Trophoblast cell (in vitro differentiated cells and primary cell): Measurements from ENCODE around the gene MYL2.

Experiments used
- DNase-seq, 2 donors: peaks; one replicate each; pipeline ENCODE4 v3.0.0-alpha.2; 2016
- H2AFZ ChIP-seq: 2 replicates; pipeline ENCODE4 v1.6.1; 2013; ENCODE audit warnings: low read length, moderate library complexity, mild to moderate bottlenecking; ENCODE audit not compliant: insufficient read depth, poor library complexity
- H2AK5ac ChIP-seq: 2 replicates; pipeline ENCODE4 v1.6.1; 2013; ENCODE audit warnings: mild to moderate bottlenecking, low read length
- H2BK120ac ChIP-seq: 2 replicates; pipeline ENCODE4 v1.6.1; 2013; ENCODE audit warnings: low read length, mild to moderate bottlenecking, moderate library complexity; ENCODE audit not compliant: insufficient read depth, poor library complexity
- H2BK12ac ChIP-seq: 2 replicates; pipeline ENCODE4 v1.6.1; 2013; ENCODE audit warnings: mild to moderate bottlenecking, low read length, moderate library complexity
- H2BK5ac ChIP-seq: 2 replicates; pipeline ENCODE4 v1.6.1; 2013; ENCODE audit warnings: low read length, low read depth, moderate library complexity, mild to moderate bottlenecking; ENCODE audit not compliant: poor library complexity
- H3K14ac ChIP-seq: 2 replicates; pipeline ENCODE4 v1.6.1; 2013; ENCODE audit warnings: mild to moderate bottlenecking, low read length
- H3K18ac ChIP-seq: 2 replicates; pipeline ENCODE4 v1.6.1; 2013; ENCODE audit warnings: mild to moderate bottlenecking, low read length
- H3K23ac ChIP-seq: 2 replicates; pipeline ENCODE4 v1.6.1; 2013; ENCODE audit warnings: low read length
- H3K27ac ChIP-seq: 2 replicates; pipeline ENCODE4 v1.5.1; 2013; ENCODE audit warnings: low read depth, mild to moderate bottlenecking, inconsistent platforms, low read length, moderate library complexity
- H3K27me3 ChIP-seq: 2 replicates; pipeline ENCODE4 v1.6.1; 2013; ENCODE audit warnings: inconsistent platforms, mild to moderate bottlenecking, low read length, moderate library complexity; ENCODE audit not compliant: insufficient read depth
- H3K36me3 ChIP-seq, 2 experiments: 1 replicate in 1 of 2; 2 replicates in 1 of 2; pipeline ENCODE4 v1.6.1; 2013; ENCODE audit warnings: low read length in 2 of 2, mild to moderate bottlenecking in 2 of 2, moderate library complexity in 1 of 2; ENCODE audit not compliant: insufficient read depth in 2 of 2, control insufficient read depth in 1 of 2
- H3K4ac ChIP-seq: 2 replicates; pipeline ENCODE4 v1.6.1; 2013; ENCODE audit warnings: low read depth, mild to moderate bottlenecking, low read length, moderate library complexity
- H3K4me1 ChIP-seq, 2 experiments: 1 replicate in 1 of 2; 2 replicates in 1 of 2; pipeline ENCODE4 v1.6.1; 2013; ENCODE audit warnings: low read length in 2 of 2, mild to moderate bottlenecking in 2 of 2, moderate library complexity in 1 of 2; ENCODE audit not compliant: insufficient read depth in 2 of 2, control insufficient read depth in 1 of 2
- H3K4me2 ChIP-seq: 2 replicates; pipeline ENCODE4 v1.6.1; 2013; ENCODE audit warnings: inconsistent platforms, mild to moderate bottlenecking, low read length, moderate library complexity
- H3K4me3 ChIP-seq: 2 replicates; pipeline ENCODE4 v1.5.1; 2013; ENCODE audit warnings: mild to moderate bottlenecking, low read depth, low read length, inconsistent platforms
- H3K79me1 ChIP-seq: one replicate; pipeline ENCODE4 v1.6.1; 2013; ENCODE audit warnings: low read length
- H3K79me2 ChIP-seq: 2 replicates; pipeline ENCODE4 v1.6.1; 2013; ENCODE audit warnings: low read length, mild to moderate bottlenecking; ENCODE audit not compliant: control insufficient read depth, insufficient read depth, poor library complexity
- H3K9ac ChIP-seq: 2 replicates; pipeline ENCODE4 v1.6.1; 2013; ENCODE audit warnings: mild to moderate bottlenecking, low read length
- H3K9me3 ChIP-seq: 2 replicates; pipeline ENCODE4 v1.6.1; 2013; ENCODE audit warnings: low read depth, mild to moderate bottlenecking, control low read depth, inconsistent platforms, low read length; ENCODE audit not compliant: insufficient read depth
- H4K12ac ChIP-seq: 2 replicates; pipeline ENCODE4 v1.6.1; 2013; ENCODE audit warnings: low read depth, mild to moderate bottlenecking, low read length, moderate library complexity
- H4K8ac ChIP-seq: 2 replicates; pipeline ENCODE4 v1.6.1; 2013; ENCODE audit warnings: low read depth, mild to moderate bottlenecking, low read length, moderate library complexity
- H4K91ac ChIP-seq: one replicate; pipeline ENCODE4 v1.6.1; 2013; ENCODE audit warnings: low read depth, mild to moderate bottlenecking, low read length, moderate library complexity
- WGBS: extraction: QIAGEN DNeasy Blood & Tissue Kit; methylation state at CpG from one replicate; pipeline ENCODE4 v1.1.7; 2013; ENCODE audit warnings: missing lambda C conversion rate; ENCODE audit not compliant: insufficient read length, insufficient coverage; ENCODE audit errors: extremely low coverage; 5-methylcytosine and 5-hydroxymethylcytosine counted together

MYL2 gene

GRCh38 chr12:110940296-110940695 lies 19.9 kb upstream of the MYL2 start:
- Histone ChIP-seq H2BK5ac (no peak overlapping the region), H3K4ac (no peak overlapping the region), H4K8ac (no peak overlapping the region), H4K12ac (no peak overlapping the region), H4K91ac (no peak overlapping the region), H3K4me1 (peaks cover 0 to 10% of the 10 kb centered on the region in 2 experiments), H3K4me3 (no peak overlapping the region), H3K79me2 (no peaks in the 10 kb centered on the region), H2AFZ (no peak overlapping the region), H3K9ac (no peak overlapping the region), H3K18ac (no peak overlapping the region), H3K36me3 (no peaks in the 10 kb centered on the region), H3K79me1 (no peaks in the 10 kb centered on the region), H3K4me2 (no peak overlapping the region), H2BK120ac (no peak overlapping the region), H2BK12ac (no peak overlapping the region), H3K27me3 (no peaks in the 10 kb centered on the region), H3K27ac (no peak overlapping the region), H3K23ac (no peak overlapping the region), H3K9me3 (no peaks in the 10 kb centered on the region), H3K14ac (no peak overlapping the region), H2AK5ac (no peak overlapping the region)
- DNase-seq, result no peak
- no CpG with 5 or more reads among the region's 4 CpGs for WGBS

DNA sequence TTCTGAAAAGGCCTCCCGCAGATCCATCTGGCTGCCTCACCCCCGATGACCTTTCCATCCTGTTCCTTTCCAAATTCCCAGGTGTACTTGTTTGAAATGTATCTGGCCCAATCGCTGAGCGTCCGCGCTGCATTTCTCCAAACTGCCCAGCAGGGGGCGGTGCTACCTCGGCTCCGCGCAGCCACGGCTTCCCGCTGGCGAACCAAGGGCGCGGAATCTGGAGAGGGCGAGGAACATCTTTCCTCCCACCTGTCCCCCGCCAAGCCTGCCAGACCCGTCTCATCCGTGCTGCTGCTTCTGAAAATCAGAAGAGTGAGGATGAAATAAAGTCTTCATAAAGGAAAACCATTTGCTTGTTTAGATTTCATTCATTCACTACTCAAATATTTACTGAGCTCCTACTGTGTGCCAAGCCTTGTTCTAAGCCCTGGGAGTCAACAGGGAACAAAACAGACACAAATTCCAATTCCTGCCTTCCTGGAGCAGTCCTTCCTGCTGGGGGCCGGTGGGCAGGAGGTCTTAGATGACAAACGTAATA lies 16.8 kb upstream of the MYL2 start:
- H2BK120ac ChIP-seq, result no peak overlapping the region
- H3K79me2 ChIP-seq, result no peaks in the 10 kb centered on the region
- WGBS, result no CpG with 5 or more reads among the region's 21 CpGs
- no peaks in the 10 kb centered on the region for H3K36me3 ChIP-seq
- no peak overlapping the region for H3K4me3 ChIP-seq
- H3K9ac ChIP-seq, result no peak overlapping the region
- no peak overlapping the region for H3K14ac ChIP-seq
- no peak overlapping the region for H3K18ac ChIP-seq
- H4K12ac ChIP-seq, result no peak overlapping the region
- H3K79me1 ChIP-seq, result peaks cover 12% of the 10 kb centered on the region
- H4K91ac ChIP-seq, result no peak overlapping the region
- peaks cover 18 to 22% of the 10 kb centered on the region in 2 experiments for H3K4me1 ChIP-seq
- H2BK5ac ChIP-seq, result no peak overlapping the region
- H2BK12ac ChIP-seq, result no peak overlapping the region
- no peak overlapping the region for H2AK5ac ChIP-seq
- H2AFZ ChIP-seq, result no peak overlapping the region
- H3K23ac ChIP-seq, result no peak overlapping the region
- H4K8ac ChIP-seq, result no peak overlapping the region
- peak; percentile 51 to 90 for DNase-seq
- no peaks in the 10 kb centered on the region for H3K27me3 ChIP-seq
- H3K27ac ChIP-seq, result no peak overlapping the region
- no peak overlapping the region for H3K4ac ChIP-seq
- peak overlapping the region; percentile 23 for H3K4me2 ChIP-seq
- H3K9me3 ChIP-seq, result no peaks in the 10 kb centered on the region

GRCh38 chr12:110936367-110937103 lies 16.2 kb upstream of the MYL2 start:
- Histone ChIP-seq H3K23ac (no peak overlapping the region), H4K91ac (no peak overlapping the region), H3K9ac (no peak overlapping the region), H3K14ac (no peak overlapping the region), H4K8ac (no peak overlapping the region), H3K18ac (no peak overlapping the region), H2BK5ac (peak overlapping the region; percentile 9), H2BK120ac (no peak overlapping the region), H3K9me3 (no peaks in the 10 kb centered on the region), H4K12ac (no peak overlapping the region), H3K4me1 (peaks cover 23 to 28% of the 10 kb centered on the region in 2 experiments), H2AK5ac (no peak overlapping the region), H3K4ac (no peak overlapping the region), H3K79me2 (no peaks in the 10 kb centered on the region), H2AFZ (no peak overlapping the region), H3K27me3 (no peaks in the 10 kb centered on the region), H2BK12ac (peak overlapping the region; percentile 65), H3K27ac (peak overlapping the region; percentile 29), H3K79me1 (peaks cover 12% of the 10 kb centered on the region), H3K36me3 (no peaks in the 10 kb centered on the region), H3K4me3 (no peak overlapping the region), H3K4me2 (peak overlapping the region; percentile 23)
- no peak for DNase-seq
- WGBS, result no CpG with 5 or more reads among the region's 13 CpGs

GRCh38 chr12:110935588-110935987 lies 15.2 kb upstream of the MYL2 start:
- Histone ChIP-seq H3K4me2 (no peak overlapping the region), H3K79me2 (no peaks in the 10 kb centered on the region), H3K23ac (no peak overlapping the region), H2BK12ac (no peak overlapping the region), H2BK5ac (no peak overlapping the region), H3K4me1 (peaks cover 27 to 32% of the 10 kb centered on the region in 2 experiments), H4K8ac (no peak overlapping the region), H3K79me1 (peaks cover 12% of the 10 kb centered on the region), H2BK120ac (no peak overlapping the region), H3K9me3 (no peaks in the 10 kb centered on the region), H3K4ac (no peak overlapping the region), H3K14ac (no peak overlapping the region), H3K4me3 (no peak overlapping the region), H3K18ac (no peak overlapping the region), H3K27me3 (no peaks in the 10 kb centered on the region), H3K9ac (no peak overlapping the region), H3K27ac (no peak overlapping the region), H4K12ac (no peak overlapping the region), H2AFZ (no peak overlapping the region), H4K91ac (peak overlapping the region; percentile 91), H3K36me3 (no peaks in the 10 kb centered on the region), H2AK5ac (no peak overlapping the region)
- no CpG with 5 or more reads among the region's 4 CpGs for WGBS
- DNase-seq, result peak; percentile 20 to 67
